Kidney (tissue), 14 donors: Measurements from ENCODE around the gene UGT1A10. TPM values are rescaled to one million over a fixed set of nuclear protein-coding genes. Genes with fewer than 3 reads are reported as not detected.

ENCODE experiments used
- DNase-seq, 5 donors: peaks; one replicate each; pipeline ENCODE4 v3.0.0-alpha.2; 2013 to 2020
- FAIRE-seq: peaks from 2 replicates; lab custom pipeline; 2012; peaks lifted over from hg19 to GRCh38; lab: Jason Lieb, UNC
- H3K27ac ChIP-seq, 2 donors: one replicate each; pipeline ENCODE4 v1.7.0; 2013; ENCODE audit warnings: low read depth in 2 of 2, low read length in 2 of 2, inconsistent platforms in 1 of 2
- H3K27me3 ChIP-seq: one replicate; pipeline ENCODE4 v1.7.1; 2013; ENCODE audit warnings: low read length, inconsistent platforms; ENCODE audit not compliant: control insufficient read depth, insufficient read depth
- H3K36me3 ChIP-seq, 3 donors: one replicate each; pipeline versions ENCODE4 v1.7.0 to v1.7.1; 2013; ENCODE audit warnings: low read length in 3 of 3, control low read depth in 1 of 3, inconsistent platforms in 1 of 3; ENCODE audit not compliant: insufficient read depth in 3 of 3, control insufficient read depth in 2 of 3
- H3K4me1 ChIP-seq, 3 donors: one replicate each; pipeline versions ENCODE4 v1.7.0 to v1.7.1; 2013; ENCODE audit warnings: low read length in 3 of 3, inconsistent platforms in 1 of 3, low read depth in 1 of 3; ENCODE audit not compliant: control insufficient read depth in 2 of 3, insufficient read depth in 2 of 3
- H3K4me3 ChIP-seq, 3 donors: one replicate each; pipeline versions ENCODE4 v1.7.0 to v1.8.1; 2013; ENCODE audit warnings: low read length in 3 of 3, control low read depth in 1 of 3, inconsistent platforms in 1 of 3
- H3K9ac ChIP-seq, 3 donors: one replicate each; pipeline versions ENCODE4 v1.7.0 to v1.7.1; 2013; ENCODE audit warnings: low read length in 3 of 3, control low read depth in 1 of 3, inconsistent platforms in 1 of 3
- H3K9me3 ChIP-seq, 3 donors: one replicate each; pipeline versions ENCODE4 v1.7.0 to v1.7.1; 2013; ENCODE audit warnings: low read length in 3 of 3, control low read depth in 1 of 3, inconsistent platforms in 1 of 3; ENCODE audit not compliant: control insufficient read depth in 2 of 3, insufficient read depth in 1 of 3
- intact Hi-C: fragments of 100-400 bp; cut with DNase I; formaldehyde crosslinking; loops from one replicate; pipeline ENCODE4 v1.11.1; 2022
- polyA plus RNA-seq: library from polyadenylated mRNA; stranded (reverse); fragments of 350-450 nt; fragmentation: Illumina TruSeq; extraction: RNeasy Lipid Tissue Mini Kit (QIAGEN cat#74804); gene quantifications from one replicate; pipeline ENCODE4 v1.2.3, GENCODE V29; 2014; ENCODE audit warnings: low read depth, low replicate concordance; ENCODE audit not compliant: insufficient read depth
- total RNA-seq: library from RNA; stranded (reverse); fragmentation: NEBNext Ultra II Directional; extraction: Animal tissue kit (Norgen Biotek cat#: 25700); gene quantifications from one replicate; pipeline ENCODE4 v1.2.1, GENCODE V29; 2021
- TF ChIP-seq, protein P1 (sequence below): IDR thresholded peaks from 3 replicates; pipeline ENCODE4 v1.5.1; 2012; ENCODE audit warnings: mild to moderate bottlenecking, moderate library complexity, borderline replicate concordance; ENCODE audit not compliant: insufficient read depth; ENCODE audit errors: extremely low read depth
- donor health status: control.
- donor health status: control.
- donor health status: control.
- donor health status: control.
- donor health status: control.
- donor health status: DM: yes; HTN: yes; CAD: no.
- donor health status: Normal renal cell carcinoma (clear cell type).

Gene UGT1A10
- total and polyA plus RNA-seq, 2 donors from 2014 or later, result 6.6 TPM; not detected in 1

DNA sequence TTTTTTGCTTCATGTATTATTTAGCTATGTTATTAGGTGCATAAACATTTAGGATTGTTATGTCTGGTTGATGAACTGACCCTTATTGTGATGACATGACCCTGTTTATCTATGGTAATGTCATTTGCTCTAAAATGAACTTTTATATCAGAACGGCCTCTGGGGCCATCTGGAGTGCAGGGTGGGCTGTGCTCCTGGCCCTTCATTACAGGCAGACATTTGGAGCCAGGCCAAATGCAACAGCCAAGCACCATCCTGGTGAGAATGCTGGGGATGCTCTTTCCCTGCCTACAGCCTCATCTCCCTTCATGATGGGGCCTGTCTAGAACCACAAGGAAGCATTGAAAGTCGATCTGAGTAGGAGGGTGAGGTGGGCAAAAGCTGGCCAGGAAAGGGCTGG, 180.1 kb downstream of the UGT1A10 start:
- no peaks in the 10 kb centered on the region for H3K27me3 ChIP-seq
- no peak for FAIRE-seq
- H3K9me3 ChIP-seq, result no peaks in the 10 kb centered on the region
- H3K4me3 ChIP-seq, result no peak overlapping the region
- intact Hi-C loops, result no loop called here
- H3K27ac ChIP-seq, result no peak overlapping the region
- H3K36me3 ChIP-seq, result no peaks in the 10 kb centered on the region
- TF ChIP-seq, protein P1, sequence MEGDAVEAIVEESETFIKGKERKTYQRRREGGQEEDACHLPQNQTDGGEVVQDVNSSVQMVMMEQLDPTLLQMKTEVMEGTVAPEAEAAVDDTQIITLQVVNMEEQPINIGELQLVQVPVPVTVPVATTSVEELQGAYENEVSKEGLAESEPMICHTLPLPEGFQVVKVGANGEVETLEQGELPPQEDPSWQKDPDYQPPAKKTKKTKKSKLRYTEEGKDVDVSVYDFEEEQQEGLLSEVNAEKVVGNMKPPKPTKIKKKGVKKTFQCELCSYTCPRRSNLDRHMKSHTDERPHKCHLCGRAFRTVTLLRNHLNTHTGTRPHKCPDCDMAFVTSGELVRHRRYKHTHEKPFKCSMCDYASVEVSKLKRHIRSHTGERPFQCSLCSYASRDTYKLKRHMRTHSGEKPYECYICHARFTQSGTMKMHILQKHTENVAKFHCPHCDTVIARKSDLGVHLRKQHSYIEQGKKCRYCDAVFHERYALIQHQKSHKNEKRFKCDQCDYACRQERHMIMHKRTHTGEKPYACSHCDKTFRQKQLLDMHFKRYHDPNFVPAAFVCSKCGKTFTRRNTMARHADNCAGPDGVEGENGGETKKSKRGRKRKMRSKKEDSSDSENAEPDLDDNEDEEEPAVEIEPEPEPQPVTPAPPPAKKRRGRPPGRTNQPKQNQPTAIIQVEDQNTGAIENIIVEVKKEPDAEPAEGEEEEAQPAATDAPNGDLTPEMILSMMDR, result no peak
- peak in 1 of 5 donors; percentile 13 for DNase-seq
- no peak overlapping the region for H3K9ac ChIP-seq
- no peaks in the 10 kb centered on the region for H3K4me1 ChIP-seq

DNA sequence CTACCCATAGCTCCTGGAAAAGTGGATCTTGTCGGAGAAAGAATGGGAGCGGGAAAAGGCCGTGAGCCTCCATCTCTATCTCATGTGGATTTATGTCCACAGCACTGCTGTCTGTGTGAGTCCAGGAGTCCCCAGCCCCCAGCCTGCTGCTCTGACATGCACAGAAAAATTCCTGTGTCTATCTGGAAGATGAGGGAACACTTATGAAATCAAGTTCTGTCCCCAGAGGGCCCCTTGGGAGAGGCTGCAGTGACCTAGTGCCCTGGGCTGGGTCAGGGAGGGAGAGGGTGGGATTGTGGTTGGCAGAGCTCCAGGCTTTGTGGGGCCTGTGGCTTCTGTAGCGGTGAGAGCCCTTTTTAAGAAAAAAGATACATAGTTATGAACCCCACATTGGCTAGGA, 180.5 kb downstream of the UGT1A10 start:
- Histone ChIP-seq H3K27me3 (no peaks in the 10 kb centered on the region), H3K4me1 (no peaks in the 10 kb centered on the region), H3K36me3 (no peaks in the 10 kb centered on the region), H3K4me3 (no peak overlapping the region), H3K9me3 (no peaks in the 10 kb centered on the region), H3K27ac (no peak overlapping the region), H3K9ac (no peak overlapping the region)
- peak in 2 of 5 donors; percentile 23 to 40 for DNase-seq
- FAIRE-seq, result no peak
- intact Hi-C loops, result no loop called here
- TF ChIP-seq, protein P1, result no peak

DNA sequence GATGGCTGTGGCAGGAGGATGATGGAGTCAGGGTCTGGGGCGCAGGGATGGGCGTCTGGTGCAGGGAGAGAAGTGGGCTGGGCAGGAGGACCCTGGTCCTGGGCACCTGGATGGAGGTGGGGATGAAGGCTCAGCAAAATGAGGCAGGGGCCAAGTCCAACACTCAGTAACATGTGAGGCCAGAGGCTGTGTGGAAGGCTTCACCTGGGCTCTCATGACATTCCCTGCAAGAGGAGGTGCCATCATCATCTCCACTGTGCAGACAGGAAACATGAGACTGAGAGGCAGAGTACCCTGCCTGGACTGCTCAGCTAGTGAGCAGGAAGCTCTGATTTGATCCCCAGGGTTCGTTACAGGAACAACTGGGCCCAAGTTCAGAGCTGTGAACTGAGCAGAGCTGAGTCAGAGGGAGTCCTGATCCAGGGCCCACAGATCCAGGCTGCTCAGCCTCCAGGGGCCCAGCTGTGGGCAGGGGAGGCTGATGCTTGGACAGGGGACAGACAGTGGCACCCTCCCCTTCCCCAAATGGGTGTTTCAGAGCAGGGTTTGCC, 181.2 kb downstream of the UGT1A10 start:
- peak in 2 of 5 donors; percentile 20 to 43 for DNase-seq

More for the DNA sequence above, 181.2 kb downstream of the UGT1A10 start:
- Histone ChIP-seq H3K36me3 (no peaks in the 10 kb centered on the region), H3K9ac (no peak overlapping the region), H3K9me3 (no peaks in the 10 kb centered on the region), H3K4me1 (no peaks in the 10 kb centered on the region), H3K27me3 (no peaks in the 10 kb centered on the region), H3K4me3 (no peak overlapping the region), H3K27ac (no peak overlapping the region)
- FAIRE-seq, result no peak
- TF ChIP-seq, protein P1, result no peak
- intact Hi-C loops, result no loop called here
